ENCODE data around the gene GRPEL2. TPM values are rescaled to one million over a fixed set of nuclear protein-coding genes. Genes with fewer than 3 reads are reported as not detected.

Gene GRPEL2
- total RNA-seq, 4 donors from 2014 or later = 23.1 to 43.3 (median 27.1) TPM

- intact Hi-C loops (cut with DNase I) = loop anchor here (2.0 to 10.0 kb wide), 2 partner anchors 42 to 192 kb away; no protein-coding TSS in a partner anchor
- DNase-seq = no peak
- H3K4me1 ChIP-seq = peaks cover 4 to 22% (median 6%) of the 10 kb centered on the region in 3 donors
- H3K9me3 ChIP-seq = no peaks in the 10 kb centered on the region
- no peaks in the 10 kb centered on the region for H3K27me3 ChIP-seq
- H3K4me3 ChIP-seq = no peak overlapping the region
- peak overlapping the region in 1 of 4 donors; percentile 55 for H3K27ac ChIP-seq
- no peak for TF ChIP-seq POLR2A (IDR thresholded peaks at IDR 0.05)
- H3K36me3 ChIP-seq = no peaks in the 10 kb centered on the region
- WGBS, 2 donors = 92 to 94% methylated on average over 2 to 3 of the region's 3 CpGs
Observed at GRCh38 chr5:149372932-149373331, 27.6 kb downstream of the GRPEL2 start.

GRCh38 chr5:149374303-149374702 lies 29.0 kb downstream of the GRPEL2 start:
- Histone ChIP-seq H3K27ac (peak overlapping the region in 1 of 4 donors; percentile 28), H3K4me1 (peaks cover 6 to 30% (median 14%) of the 10 kb centered on the region in 3 donors), H3K9me3 (no peaks in the 10 kb centered on the region), H3K27me3 (no peaks in the 10 kb centered on the region), H3K4me3 (no peak overlapping the region), H3K36me3 (no peaks in the 10 kb centered on the region)
- WGBS, 2 donors = 76 to 94% methylated on average over 5 to 10 of the region's 20 CpGs
- intact Hi-C loops (cut with DNase I) = loop anchor here (10.0 kb wide), 1 partner anchor 190 kb away; no protein-coding TSS in a partner anchor
- no peak for DNase-seq
- TF ChIP-seq POLR2A (IDR thresholded peaks at IDR 0.05) (no peak), CTCF (IDR thresholded peaks at IDR 0.05) (no peak)

GRCh38 chr5:149374801-149375200 lies 29.5 kb downstream of the GRPEL2 start:
- no peaks in the 10 kb centered on the region for H3K27me3 ChIP-seq
- H3K36me3 ChIP-seq = no peaks in the 10 kb centered on the region
- DNase-seq = no peak
- TF ChIP-seq CTCF (IDR thresholded peaks at IDR 0.05) (no peak), POLR2A (IDR thresholded peaks at IDR 0.05) (no peak)
- H3K4me1 ChIP-seq = peaks cover 6 to 33% (median 14%) of the 10 kb centered on the region in 3 donors
- no peaks in the 10 kb centered on the region for H3K9me3 ChIP-seq
- no peak overlapping the region for H3K4me3 ChIP-seq
- peak overlapping the region in 1 of 4 donors; percentile 28 for H3K27ac ChIP-seq
- 76 to 83% methylated on average over 3 of the region's 3 CpGs for WGBS, 2 donors
- intact Hi-C loops (cut with DNase I) = loop anchor here (10.0 kb wide), 1 partner anchor 190 kb away; no protein-coding TSS in a partner anchor

- intact Hi-C loops (cut with DNase I) = loop anchor here (10.0 kb wide), 1 partner anchor 189 kb away; no protein-coding TSS in a partner anchor
- Histone ChIP-seq H3K9me3 (no peaks in the 10 kb centered on the region), H3K27me3 (no peaks in the 10 kb centered on the region), H3K4me1 (peaks cover 6 to 33% (median 14%) of the 10 kb centered on the region in 3 donors), H3K4me3 (no peak overlapping the region), H3K27ac (no peak overlapping the region), H3K36me3 (no peaks in the 10 kb centered on the region)
- no peak for DNase-seq
- 83 to 87% methylated on average over 6 of the region's 6 CpGs for WGBS, 2 donors
- TF ChIP-seq POLR2A (IDR thresholded peaks at IDR 0.05) (no peak), CTCF (IDR thresholded peaks at IDR 0.05) (no peak)
Observed at GRCh38 chr5:149375434-149375833, 30.1 kb downstream of the GRPEL2 start.

GRCh38 chr5:149376104-149376503 lies 30.8 kb downstream of the GRPEL2 start:
- intact Hi-C loops (cut with DNase I) = loop anchor here (10.0 kb wide), 1 partner anchor 189 kb away; no protein-coding TSS in a partner anchor
- WGBS, 2 donors = 97 to 100% methylated on average over 4 to 12 of the region's 12 CpGs
- no peaks in the 10 kb centered on the region for H3K27me3 ChIP-seq
- H3K4me1 ChIP-seq = peaks cover under 1 to 31% (median 14%) of the 10 kb centered on the region in 3 donors
- H3K9me3 ChIP-seq = no peaks in the 10 kb centered on the region
- no peak for TF ChIP-seq POLR2A (IDR thresholded peaks at IDR 0.05)
- no peak for TF ChIP-seq CTCF (IDR thresholded peaks at IDR 0.05)
- H3K27ac ChIP-seq = no peak overlapping the region
- no peaks in the 10 kb centered on the region for H3K36me3 ChIP-seq
- no peak overlapping the region for H3K4me3 ChIP-seq
- no peak for DNase-seq

Data from esophagus squamous epithelium (tissue), 5 donors.